Mesendoderm (in vitro differentiated cells): ENCODE data around the gene ADA.

Source experiments
- DNase-seq: peaks from one replicate; pipeline ENCODE4 v3.0.0; 2013
- H2AK5ac ChIP-seq: 2 replicates; pipeline ENCODE4 v1.6.1; 2013; ENCODE audit warnings: low read length, inconsistent platforms
- H2BK120ac ChIP-seq: 2 replicates; pipeline ENCODE4 v1.6.1; 2013; ENCODE audit warnings: low read depth, mild to moderate bottlenecking, low read length, moderate library complexity, mixed read lengths
- H2BK15ac ChIP-seq: replicated peaks from 2 replicates; pipeline ENCODE4 v1.6.1; 2013; ENCODE audit warnings: low read depth, mild to moderate bottlenecking, moderate library complexity
- H2BK5ac ChIP-seq: 2 replicates; pipeline ENCODE4 v1.6.1; 2013; ENCODE audit warnings: low read length, inconsistent platforms
- H3K18ac ChIP-seq: 2 replicates; pipeline ENCODE4 v1.6.1; 2013; ENCODE audit warnings: mild to moderate bottlenecking, low read length, mixed read lengths
- H3K23ac ChIP-seq: one replicate; pipeline ENCODE4 v1.6.1; 2013; ENCODE audit warnings: low read length
- H3K27ac ChIP-seq: 2 replicates; pipeline ENCODE4 v1.5.1; 2013; ENCODE audit warnings: low read depth, mild to moderate bottlenecking, inconsistent platforms, low read length, moderate library complexity
- H3K27me3 ChIP-seq: 2 replicates; pipeline ENCODE4 v1.6.1; 2013; ENCODE audit warnings: low read length, control low read depth, mild to moderate bottlenecking, inconsistent platforms; ENCODE audit not compliant: insufficient read depth, poor library complexity
- H3K36me3 ChIP-seq: 2 replicates; pipeline ENCODE4 v1.6.1; 2013; ENCODE audit warnings: low read length, inconsistent platforms; ENCODE audit not compliant: control insufficient read depth, insufficient read depth
- H3K4ac ChIP-seq: one replicate; pipeline ENCODE4 v1.6.1; 2013; ENCODE audit warnings: low read depth, mild to moderate bottlenecking, low read length, moderate library complexity
- H3K4me1 ChIP-seq: 2 replicates; pipeline ENCODE4 v1.6.1; 2013; ENCODE audit warnings: low read depth, low read length, inconsistent platforms; ENCODE audit not compliant: control insufficient read depth
- H3K4me2 ChIP-seq: 2 replicates; pipeline ENCODE4 v1.6.1; 2013; ENCODE audit warnings: low read length
- H3K4me3 ChIP-seq: 2 replicates; pipeline ENCODE4 v1.5.1; 2013; ENCODE audit warnings: mild to moderate bottlenecking, low read length
- H3K56ac ChIP-seq: one replicate; pipeline ENCODE4 v1.6.1; 2013; ENCODE audit warnings: low read length
- H3K79me1 ChIP-seq: 2 replicates; pipeline ENCODE4 v1.6.1; 2013; ENCODE audit warnings: low read length, inconsistent platforms
- H3K79me2 ChIP-seq: 2 replicates; pipeline ENCODE4 v1.6.1; 2013; ENCODE audit warnings: mild to moderate bottlenecking, low read length; ENCODE audit not compliant: control insufficient read depth, insufficient read depth
- H3K9ac ChIP-seq: 2 replicates; pipeline ENCODE4 v1.6.1; 2013; ENCODE audit warnings: low read length, inconsistent platforms
- H4K5ac ChIP-seq: one replicate; pipeline ENCODE4 v1.6.1; 2013; ENCODE audit warnings: low read length
- H4K8ac ChIP-seq: one replicate; pipeline ENCODE4 v1.6.1; 2013; ENCODE audit warnings: low read depth, mild to moderate bottlenecking, control low read depth, low read length, moderate library complexity
- WGBS: extraction: QIAGEN DNeasy Blood & Tissue Kit; methylation state at CpG from one replicate; pipeline ENCODE4 v1.1.7; 2013; ENCODE audit warnings: low lambda C conversion rate, missing lambda C conversion rate; ENCODE audit not compliant: insufficient coverage; ENCODE audit errors: extremely low coverage; 5-methylcytosine and 5-hydroxymethylcytosine counted together

Gene ADA

DNA sequence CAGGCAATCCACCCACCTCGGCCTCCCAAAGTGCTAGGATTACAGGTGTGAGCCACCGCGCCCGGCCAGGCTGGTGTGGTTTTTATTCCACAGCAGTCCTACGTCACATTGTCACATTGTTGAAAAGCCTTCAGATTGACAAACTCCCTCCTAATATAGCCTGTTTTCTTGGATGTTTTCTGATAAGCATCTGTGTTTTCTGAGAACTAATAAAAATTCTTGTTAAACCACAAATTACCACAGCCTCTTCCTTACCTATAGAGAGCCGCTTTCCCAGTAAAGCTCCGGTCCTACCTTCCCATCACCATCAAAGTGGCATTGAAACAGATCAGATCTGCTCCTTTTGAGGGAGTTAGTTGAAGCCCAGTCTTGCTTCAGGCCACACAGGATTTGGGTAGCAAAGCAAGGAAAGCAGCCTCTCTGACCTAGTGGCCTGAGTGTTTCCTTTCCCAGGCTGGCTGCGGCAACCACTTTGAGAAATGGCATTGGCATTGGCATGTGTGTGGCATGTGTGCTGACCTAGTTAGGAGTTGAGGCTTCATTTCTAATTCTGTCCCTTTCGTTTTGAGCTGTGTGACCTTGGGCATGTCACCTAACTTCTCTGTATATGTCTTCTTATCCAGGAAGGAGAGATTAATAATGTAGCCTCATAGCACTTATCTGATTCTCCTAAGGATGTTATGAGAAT, 70.8 kb downstream of the ADA start:
- DNase-seq, result no peak
- Histone ChIP-seq H3K36me3 (no peaks in the 10 kb centered on the region), H4K5ac (no peak overlapping the region), H3K18ac (no peak overlapping the region), H2BK15ac (no peak overlapping the region), H3K9ac (no peak overlapping the region), H3K23ac (no peak overlapping the region), H3K56ac (no peak overlapping the region), H3K4me1 (peaks cover 11% of the 10 kb centered on the region), H3K4me2 (no peak overlapping the region), H3K4ac (no peak overlapping the region), H3K4me3 (no peak overlapping the region), H4K8ac (no peak overlapping the region), H3K79me1 (peaks cover 6% of the 10 kb centered on the region), H2BK5ac (no peak overlapping the region), H2BK120ac (no peak overlapping the region), H3K79me2 (no peaks in the 10 kb centered on the region), H3K27me3 (no peaks in the 10 kb centered on the region), H2AK5ac (no peak overlapping the region), H3K27ac (no peak overlapping the region)
- no CpG with 5 or more reads among the region's 9 CpGs for WGBS

DNA sequence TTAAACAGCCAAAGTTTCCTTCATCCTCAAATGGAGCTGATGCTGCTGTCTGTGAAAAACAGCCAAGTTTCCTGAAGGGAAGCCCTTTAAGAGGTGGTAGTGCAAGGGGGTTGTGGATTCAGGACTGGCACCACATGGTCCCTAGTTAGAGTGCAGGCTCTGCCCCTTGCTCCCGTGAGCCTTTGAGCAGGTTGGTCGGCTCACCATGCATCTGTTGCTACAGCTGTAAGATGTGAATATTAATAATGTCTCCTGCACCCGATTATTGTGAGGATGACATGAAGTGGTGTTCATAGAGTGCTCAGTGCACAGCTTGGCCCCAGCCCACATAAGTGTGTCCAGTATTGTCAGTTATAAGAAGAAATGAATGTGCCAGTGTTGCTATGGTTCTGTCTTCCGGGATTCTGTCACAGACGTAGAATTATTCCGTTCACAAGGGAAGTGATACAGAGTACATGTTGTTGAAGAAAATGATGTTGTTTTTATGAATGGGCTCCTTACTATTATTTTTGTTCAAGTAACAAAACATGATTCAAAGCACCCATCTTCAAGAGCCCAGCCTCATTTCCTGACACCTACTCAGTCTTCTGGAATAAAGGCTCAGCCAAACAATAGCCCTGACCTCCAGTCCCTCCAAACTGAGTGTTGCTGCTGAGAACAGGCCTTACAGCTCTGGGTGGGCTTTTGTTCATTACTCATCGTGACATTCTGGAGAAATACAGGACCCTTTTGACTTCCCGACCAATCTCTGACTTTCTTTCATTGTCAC, 72.0 kb downstream of the ADA start:
- Histone ChIP-seq H3K56ac (peak overlapping the region; percentile 53), H3K27me3 (no peaks in the 10 kb centered on the region), H3K79me1 (peaks cover 6% of the 10 kb centered on the region), H3K36me3 (no peaks in the 10 kb centered on the region), H3K27ac (no peak overlapping the region), H3K4ac (no peak overlapping the region), H4K8ac (no peak overlapping the region), H2BK15ac (no peak overlapping the region), H3K4me3 (no peak overlapping the region), H3K23ac (no peak overlapping the region), H2AK5ac (no peak overlapping the region), H2BK5ac (no peak overlapping the region), H3K9ac (no peak overlapping the region), H4K5ac (no peak overlapping the region), H3K4me2 (no peak overlapping the region), H3K79me2 (no peaks in the 10 kb centered on the region), H2BK120ac (no peak overlapping the region), H3K4me1 (peaks cover 4% of the 10 kb centered on the region), H3K18ac (no peak overlapping the region)
- no peak for DNase-seq
- WGBS, result no CpG with 5 or more reads among the region's 8 CpGs

DNA sequence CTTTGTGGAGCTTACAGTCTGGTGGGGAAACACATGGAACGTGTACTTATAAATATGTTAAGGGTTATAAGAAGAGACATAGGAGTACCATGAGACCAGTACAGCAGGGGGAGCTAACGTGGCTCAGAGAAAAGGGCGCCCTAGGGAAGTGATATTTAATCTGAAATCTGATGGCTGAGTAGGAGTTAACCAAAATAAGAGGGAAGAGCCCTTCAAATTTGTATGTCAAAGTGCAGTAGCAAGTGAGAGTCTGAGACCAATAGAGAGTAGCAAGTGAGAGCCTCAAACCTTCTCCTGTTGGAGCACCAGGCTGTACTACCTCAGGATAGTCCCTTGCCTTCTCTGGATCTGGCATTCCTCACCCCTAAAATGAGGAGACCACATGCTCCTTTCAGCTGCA, 75.2 kb downstream of the ADA start:
- Histone ChIP-seq H3K4ac (no peak overlapping the region), H2BK15ac (no peak overlapping the region), H3K4me1 (no peaks in the 10 kb centered on the region), H3K56ac (no peak overlapping the region), H3K27ac (no peak overlapping the region), H3K4me2 (no peak overlapping the region), H3K36me3 (no peaks in the 10 kb centered on the region), H3K27me3 (no peaks in the 10 kb centered on the region), H3K79me2 (no peaks in the 10 kb centered on the region), H2AK5ac (no peak overlapping the region), H4K5ac (no peak overlapping the region), H3K23ac (no peak overlapping the region), H3K18ac (no peak overlapping the region), H3K79me1 (peaks cover 7% of the 10 kb centered on the region), H4K8ac (no peak overlapping the region), H3K9ac (no peak overlapping the region), H3K4me3 (no peak overlapping the region), H2BK5ac (no peak overlapping the region), H2BK120ac (no peak overlapping the region)
- DNase-seq, result peak; percentile 40
- no CpG with 5 or more reads among the region's 3 CpGs for WGBS

DNA sequence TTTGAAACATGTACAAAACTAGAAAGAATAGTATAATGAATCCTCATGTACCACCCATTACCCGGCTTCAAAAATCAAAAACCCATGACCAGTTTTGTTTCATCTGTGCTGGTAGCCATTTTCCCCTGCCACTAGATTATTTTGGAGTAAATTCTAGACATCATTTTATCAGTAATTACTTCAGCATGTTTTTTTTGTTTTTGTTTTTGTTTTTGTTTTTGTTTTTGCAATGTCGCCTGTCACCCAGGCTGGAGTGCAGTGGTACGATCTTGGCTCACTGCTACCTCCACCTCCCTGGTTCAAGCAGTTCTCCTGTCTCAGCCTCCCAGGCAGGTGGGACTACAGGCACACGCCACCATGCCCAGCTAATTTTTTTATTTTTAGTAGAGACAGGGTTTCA, 77.1 kb downstream of the ADA start:
- H3K4me3 ChIP-seq, result no peak overlapping the region
- H3K27me3 ChIP-seq, result no peaks in the 10 kb centered on the region
- peaks cover 3% of the 10 kb centered on the region for H3K79me1 ChIP-seq
- H2AK5ac ChIP-seq, result no peak overlapping the region
- H3K36me3 ChIP-seq, result no peaks in the 10 kb centered on the region
- H2BK120ac ChIP-seq, result no peak overlapping the region
- H4K8ac ChIP-seq, result no peak overlapping the region
- no peak overlapping the region for H3K18ac ChIP-seq
- H3K4ac ChIP-seq, result no peak overlapping the region
- no peak overlapping the region for H3K9ac ChIP-seq
- no peaks in the 10 kb centered on the region for H3K79me2 ChIP-seq
- H2BK5ac ChIP-seq, result no peak overlapping the region
- H3K4me2 ChIP-seq, result no peak overlapping the region
- H2BK15ac ChIP-seq, result no peak overlapping the region
- H4K5ac ChIP-seq, result no peak overlapping the region
- no peak overlapping the region for H3K23ac ChIP-seq
- no peak for DNase-seq
- no peaks in the 10 kb centered on the region for H3K4me1 ChIP-seq
- no CpG with 5 or more reads among the region's 4 CpGs for WGBS
- no peak overlapping the region for H3K56ac ChIP-seq
- no peak overlapping the region for H3K27ac ChIP-seq

- Histone ChIP-seq H4K8ac (no peak overlapping the region), H2BK5ac (no peak overlapping the region), H3K4me2 (no peak overlapping the region), H3K23ac (no peak overlapping the region), H3K4me3 (no peak overlapping the region), H3K4ac (no peak overlapping the region), H2BK120ac (no peak overlapping the region), H2BK15ac (no peak overlapping the region), H3K27me3 (no peaks in the 10 kb centered on the region), H3K79me2 (no peaks in the 10 kb centered on the region), H3K27ac (no peak overlapping the region), H3K56ac (no peak overlapping the region), H3K36me3 (no peaks in the 10 kb centered on the region), H3K4me1 (no peaks in the 10 kb centered on the region), H2AK5ac (no peak overlapping the region), H4K5ac (no peak overlapping the region), H3K79me1 (peaks cover 1% of the 10 kb centered on the region), H3K18ac (no peak overlapping the region), H3K9ac (no peak overlapping the region)
- DNase-seq, result no peak
- no CpG with 5 or more reads among the region's 2 CpGs for WGBS
Observed at GRCh38 chr20:44573501-44573869, 78.0 kb downstream of the ADA start.
